NCI-H146 treated with DMSO at 0.1 percent for 48 hours (cell line): ENCODE results near the gene NCOA1.
"Not testable (repeated sequence)": the region's sequence is repeated elsewhere in the genome, so short reads cannot be mapped to it uniquely, and the experiment has no call there.

ENCODE experiments used
- DNase-seq: peaks from one replicate; lab custom pipeline; 2025; ENCODE audit not compliant: unreplicated experiment; lab: John Stamatoyannopoulos, UW

NCOA1 gene

GRCh38 chr2:24505534-24506275, 14.7 kb downstream of the NCOA1 start:
- no peak for DNase-seq

- no peak for DNase-seq
Measured at GRCh38 chr2:24507549-24507948, 16.5 kb downstream of the NCOA1 start.

- DNase-seq, result no peak
Measured at GRCh38 chr2:24508878-24509277, 17.8 kb downstream of the NCOA1 start.

- DNase-seq, result no peak
Measured at GRCh38 chr2:24509425-24509824, 18.4 kb downstream of the NCOA1 start.

- no peak for DNase-seq
Measured at GRCh38 chr2:24509840-24510239, 18.8 kb downstream of the NCOA1 start.

- no peak for DNase-seq
Measured at GRCh38 chr2:24510771-24511170, 19.7 kb downstream of the NCOA1 start.

- DNase-seq, result no peak
Measured at GRCh38 chr2:24511198-24511597, 20.1 kb downstream of the NCOA1 start.

- no peak for DNase-seq
Measured at GRCh38 chr2:24511894-24512293, 20.8 kb downstream of the NCOA1 start.

- DNase-seq, result no peak
Measured at GRCh38 chr2:24512404-24512803, 21.4 kb downstream of the NCOA1 start.

- no peak for DNase-seq
Measured at GRCh38 chr2:24512831-24513230, 21.8 kb downstream of the NCOA1 start.

- no peak for DNase-seq
Measured at GRCh38 chr2:24513281-24514071, 22.4 kb downstream of the NCOA1 start.

GRCh38 chr2:24514820-24515219, 23.8 kb downstream of the NCOA1 start:
- no peak for DNase-seq

GRCh38 chr2:24515335-24515734, 24.3 kb downstream of the NCOA1 start:
- no peak for DNase-seq

- no peak for DNase-seq
Measured at GRCh38 chr2:24515831-24516230, 24.8 kb downstream of the NCOA1 start.

GRCh38 chr2:24517247-24517646, 26.2 kb downstream of the NCOA1 start:
- no peak for DNase-seq

- DNase-seq, result no peak
Measured at GRCh38 chr2:24520175-24520574, 29.1 kb downstream of the NCOA1 start.

- DNase-seq, result no peak
Measured at GRCh38 chr2:24521162-24521857, 30.3 kb downstream of the NCOA1 start.

GRCh38 chr2:24521975-24522639, 31.1 kb downstream of the NCOA1 start:
- DNase-seq, result no peak

GRCh38 chr2:24527536-24527935, 36.5 kb downstream of the NCOA1 start:
- no peak for DNase-seq

- DNase-seq, result no peak
Measured at GRCh38 chr2:24530796-24531195, 39.7 kb downstream of the NCOA1 start.

GRCh38 chr2:24531610-24532009, 40.6 kb downstream of the NCOA1 start:
- not testable (repeated sequence) for DNase-seq
